HG03571 (cell line): ENCODE measurements around the gene EXOC1.
A peak's percentile ranks its signal among the peaks of the same experiment; 100 is the strongest.
"Not testable (repeated sequence)": the region's sequence is repeated elsewhere in the genome, so short reads cannot be mapped to it uniquely, and the experiment has no call there.

Experiments used
- ATAC-seq: cut with Tn5 transposase; IDR thresholded peaks from one replicate; pipeline ENCODE4 v1.9.1; 2021; ENCODE audit not compliant: unreplicated experiment

EXOC1 gene

DNA sequence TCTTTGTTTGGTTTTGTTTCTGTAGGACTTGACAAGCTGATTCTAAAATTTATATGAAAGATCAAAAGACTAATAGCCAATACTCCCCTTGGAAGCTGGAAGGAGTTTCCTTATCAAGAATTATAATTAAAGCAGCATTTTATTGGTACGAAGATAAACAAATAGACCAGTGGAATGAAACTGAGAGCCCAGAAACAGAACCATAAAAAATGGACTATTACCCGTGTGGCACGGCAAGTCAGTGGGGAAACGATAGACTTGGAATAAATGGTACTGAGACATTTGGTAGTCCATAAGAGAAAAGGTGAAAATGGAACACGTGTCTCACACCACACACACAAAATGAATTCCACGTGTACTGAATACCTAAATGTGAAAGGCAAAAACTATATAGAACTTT is 52.9 kb downstream of the EXOC1 start:
- ATAC-seq, result no peak

DNA sequence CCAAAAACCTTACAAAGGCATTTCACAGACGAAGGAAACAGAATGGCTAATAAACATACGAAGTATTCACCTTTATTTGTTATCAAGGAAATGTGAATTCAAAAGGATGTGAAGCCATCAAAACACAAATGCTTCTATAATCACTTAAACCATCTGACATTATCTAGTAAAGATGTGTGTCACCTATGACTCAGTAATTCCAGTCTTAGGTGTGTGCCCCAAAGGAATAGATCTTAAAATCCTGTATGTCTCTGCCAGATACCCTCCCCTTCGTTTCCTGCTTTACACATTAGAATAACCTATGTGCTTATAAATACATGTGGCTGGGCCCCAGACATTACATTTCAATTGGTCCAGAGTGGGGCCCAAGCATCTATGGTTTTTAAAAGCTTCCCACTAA is 53.5 kb downstream of the EXOC1 start:
- no peak for ATAC-seq

DNA sequence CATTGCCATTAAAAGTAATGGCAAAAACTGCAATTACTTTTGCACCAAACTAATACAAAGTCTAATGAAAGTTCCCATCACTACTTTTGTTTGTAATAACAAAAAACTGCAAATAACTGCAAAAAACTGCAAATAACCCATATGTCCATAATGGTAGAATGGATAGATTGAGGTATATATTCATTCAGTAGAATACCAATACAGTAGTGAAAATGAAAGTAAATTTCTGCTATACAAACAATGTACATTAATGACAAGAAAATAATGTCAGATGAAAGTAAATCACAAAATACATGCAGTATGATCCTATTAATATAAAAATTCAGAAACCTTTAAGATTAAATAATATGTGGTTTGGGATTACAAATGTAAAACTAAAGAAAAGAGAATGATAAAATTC is 54.0 kb downstream of the EXOC1 start:
- no peak for ATAC-seq

DNA sequence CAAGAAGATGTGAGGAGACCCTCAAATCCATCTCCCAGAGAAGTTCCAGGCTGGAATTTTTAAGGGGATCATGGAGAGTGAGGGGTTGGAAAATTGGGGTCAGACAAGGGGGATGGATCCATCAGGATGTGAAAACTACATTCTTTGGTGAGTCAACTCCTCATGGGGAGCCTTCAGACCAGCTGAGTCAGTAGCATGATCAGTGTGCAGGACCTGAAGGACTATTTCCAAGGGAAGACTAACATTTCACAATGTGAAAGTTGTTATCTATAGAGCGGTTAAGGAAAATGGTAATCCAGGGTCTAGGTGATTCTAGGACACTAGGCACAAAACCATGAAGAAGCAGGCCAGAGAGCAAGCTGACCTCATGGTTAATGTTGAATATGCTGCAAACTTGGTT is 56.7 kb downstream of the EXOC1 start:
- ATAC-seq, result no peak

DNA sequence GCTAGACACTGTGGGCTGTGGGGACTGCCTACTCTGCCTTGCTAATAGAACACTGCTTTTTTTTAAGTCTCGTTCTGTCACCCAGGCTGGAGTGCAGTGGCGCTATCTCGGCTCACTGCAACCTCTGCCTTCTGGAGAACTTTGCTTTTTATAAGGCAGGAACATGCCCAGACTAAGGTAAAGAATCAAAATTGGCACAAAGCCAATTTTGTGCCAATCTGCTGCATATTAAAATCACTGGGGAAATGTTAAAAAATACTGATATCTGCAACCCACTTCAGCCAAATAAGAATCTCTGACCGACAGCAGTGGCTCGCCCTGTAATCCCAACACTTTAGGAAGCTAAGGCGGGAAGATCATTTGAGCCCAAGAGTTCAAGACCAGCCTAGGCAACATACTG is 58.8 kb downstream of the EXOC1 start:
- no peak for ATAC-seq

DNA sequence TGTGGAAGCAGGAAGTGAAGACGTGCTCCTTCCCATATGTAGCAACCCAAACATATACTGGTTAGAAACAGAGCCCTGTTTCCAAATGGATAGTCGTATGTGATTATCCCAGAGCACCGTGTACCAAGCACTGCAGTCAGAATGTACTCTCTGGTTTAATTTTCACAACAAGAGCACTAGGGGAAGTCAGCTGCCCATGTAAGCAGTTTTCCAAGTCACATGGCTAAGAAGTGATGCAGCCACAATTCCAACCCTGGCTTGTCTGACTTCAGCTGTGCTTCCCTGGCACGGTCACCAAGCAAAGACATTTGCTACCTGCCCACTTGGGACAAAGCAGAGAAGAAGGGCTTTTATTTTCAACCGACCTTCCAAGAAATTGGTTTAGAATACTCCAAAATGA is 67.1 kb downstream of the EXOC1 start:
- no peak for ATAC-seq

DNA sequence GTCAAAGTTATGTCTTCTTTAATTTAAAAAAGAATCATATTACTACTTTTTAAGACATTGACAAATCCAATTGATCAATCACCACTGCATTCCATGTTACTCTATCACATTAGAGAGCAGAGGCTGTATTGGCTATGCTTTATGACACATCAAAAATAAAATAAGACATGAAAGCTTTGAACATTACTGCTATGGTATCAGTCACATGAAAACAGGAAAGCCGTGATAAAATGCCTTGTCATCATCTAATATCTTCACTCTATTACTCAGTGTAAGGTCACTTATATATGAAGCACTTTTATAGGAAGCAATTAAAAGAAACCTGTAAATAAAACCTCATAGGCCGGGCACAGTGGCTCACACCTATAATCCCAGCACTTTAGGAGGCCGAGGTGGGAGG is 67.6 kb downstream of the EXOC1 start:
- ATAC-seq, result no peak

DNA sequence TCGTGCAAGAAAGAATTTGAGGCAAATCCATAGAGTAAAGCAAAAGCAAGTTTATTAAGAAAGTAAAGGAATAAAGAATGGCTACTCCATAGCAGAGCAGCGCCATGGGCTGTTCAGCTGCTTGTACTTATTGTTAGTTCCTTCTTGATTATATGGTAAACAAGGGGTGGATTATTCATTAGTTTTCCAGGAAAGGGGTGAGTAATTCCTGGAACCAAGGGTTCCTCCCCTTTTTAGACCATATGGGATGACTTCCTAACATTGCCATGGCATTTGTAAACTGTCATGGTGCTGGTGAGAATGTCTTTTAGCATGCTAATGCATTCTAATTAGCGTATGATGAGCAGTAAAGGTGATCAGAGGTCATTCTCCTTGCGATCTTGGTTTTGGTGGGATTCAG is 71.8 kb downstream of the EXOC1 start:
- ATAC-seq, result no peak

DNA sequence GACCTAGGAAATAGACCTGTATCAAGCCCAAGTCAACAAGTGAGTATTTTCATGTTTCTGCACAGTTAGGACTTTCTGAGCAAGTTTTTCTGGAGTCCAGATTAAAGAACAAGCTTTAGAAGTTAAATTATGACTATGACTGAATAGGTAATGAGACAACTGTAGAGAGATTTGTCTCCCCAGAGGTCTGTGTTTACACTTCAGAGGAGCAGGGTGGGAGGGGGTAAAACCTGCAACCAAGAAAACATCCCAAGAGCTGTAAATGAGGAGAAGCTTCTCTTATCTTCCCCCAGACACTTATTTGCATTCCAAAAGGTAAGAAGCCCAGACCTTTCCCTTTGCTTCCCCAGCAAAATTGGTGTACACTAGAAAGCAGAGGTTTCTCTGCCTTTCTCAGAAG is 73.2 kb downstream of the EXOC1 start:
- no peak for ATAC-seq

DNA sequence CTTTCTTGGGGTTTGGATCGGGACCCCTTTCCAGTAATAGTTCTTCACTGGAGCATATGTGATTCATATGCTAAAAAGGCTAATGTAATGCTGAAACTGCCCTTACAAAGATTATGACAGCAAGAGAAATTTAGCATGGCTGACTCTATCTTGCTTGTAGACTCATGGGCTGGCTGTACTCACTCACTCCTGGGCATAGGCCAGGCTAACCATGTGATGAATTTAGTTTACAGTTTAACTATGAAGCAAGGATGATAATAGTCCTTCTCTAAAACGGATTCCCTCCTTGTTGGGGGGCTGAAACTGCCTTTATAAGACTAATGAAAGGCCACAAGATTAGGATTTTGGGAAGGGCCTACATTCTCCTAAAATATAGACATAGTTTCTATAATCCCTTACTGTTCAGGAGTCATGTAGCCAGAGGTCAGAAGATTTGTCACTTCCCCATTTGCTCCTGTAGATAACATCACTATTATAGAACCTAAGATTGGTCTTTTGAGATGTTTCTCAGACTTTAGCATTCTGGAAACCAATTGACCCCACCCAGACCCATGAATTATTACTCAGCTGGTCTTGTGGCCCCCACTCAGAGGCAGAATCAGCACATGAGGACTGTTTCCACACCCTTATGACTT is 74.5 kb downstream of the EXOC1 start:
- no peak for ATAC-seq

DNA sequence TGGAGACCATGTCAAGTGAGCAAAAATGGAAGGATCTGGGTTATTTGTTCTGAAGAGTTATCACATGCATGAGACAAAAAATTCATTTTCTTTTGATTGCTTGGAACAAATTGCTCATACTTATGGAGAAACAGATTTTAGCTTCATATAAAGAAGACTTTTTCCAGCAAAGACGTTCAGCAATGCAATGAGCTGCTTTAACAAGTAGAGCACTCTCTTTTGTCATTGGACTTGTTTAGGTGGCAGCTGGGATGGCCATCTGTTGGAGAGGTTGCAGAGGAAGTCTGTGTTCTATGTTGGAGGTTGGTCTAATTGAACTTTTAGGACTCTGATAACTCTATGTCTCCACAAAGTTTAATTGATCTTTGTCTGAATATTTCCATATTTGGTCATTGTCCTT is 75.4 kb downstream of the EXOC1 start:
- ATAC-seq, result no peak

DNA sequence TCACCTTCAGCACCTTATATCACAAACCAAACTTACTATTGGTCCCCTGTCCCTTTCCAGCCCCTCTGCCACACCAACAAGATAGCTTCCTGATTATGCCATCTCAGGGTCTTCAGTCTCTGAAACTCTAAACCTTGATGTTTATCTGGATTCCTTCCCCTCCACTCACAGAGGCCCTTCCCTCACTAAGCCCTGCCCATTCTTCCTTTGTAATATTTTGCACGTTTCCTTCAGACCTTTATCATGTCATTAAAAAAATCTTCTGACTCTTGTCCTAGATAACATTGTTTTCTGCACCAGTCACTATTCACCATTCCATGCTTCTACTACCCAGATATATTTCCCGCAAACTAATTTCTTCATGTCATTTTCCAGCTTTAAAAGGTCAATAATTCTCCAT is 77.6 kb downstream of the EXOC1 start:
- ATAC-seq, result no peak

DNA sequence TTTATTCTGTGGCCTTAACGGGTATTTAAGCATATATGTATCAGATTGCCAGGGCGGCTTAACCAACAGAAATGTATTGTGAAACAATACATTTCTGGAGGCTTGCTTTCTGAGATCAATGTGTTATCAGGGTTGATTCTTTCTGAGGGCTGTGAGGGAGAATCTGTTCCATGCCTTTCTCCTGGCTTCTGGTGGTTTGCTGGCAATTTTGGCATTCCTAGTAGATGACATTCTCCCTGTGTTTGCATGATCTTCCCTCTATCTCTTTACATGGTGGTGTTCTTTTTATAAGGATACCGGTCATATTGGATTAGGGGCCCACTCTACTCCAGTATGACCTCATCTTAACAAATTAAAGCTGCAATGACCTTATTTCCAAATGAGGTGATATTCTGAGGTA is 78.4 kb downstream of the EXOC1 start:
- ATAC-seq, result no peak

DNA sequence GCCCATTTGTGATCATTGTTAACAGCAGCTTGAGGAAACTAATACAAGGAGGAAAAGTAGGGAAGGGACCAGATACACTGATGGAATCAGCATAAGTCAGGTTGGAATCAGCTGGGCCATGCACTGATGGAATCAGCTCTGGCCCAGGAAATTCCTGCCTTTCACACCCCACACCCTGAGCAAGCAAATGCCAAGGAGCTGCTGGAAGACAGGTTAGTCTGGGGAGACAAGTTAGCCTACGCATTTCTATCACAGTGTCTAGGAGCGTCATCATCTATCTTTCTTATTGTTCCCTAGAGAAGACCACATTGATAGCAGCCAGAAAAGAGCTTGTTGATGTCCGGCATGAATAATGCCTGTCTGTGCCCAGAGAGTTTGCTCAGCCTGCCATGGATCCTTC is 79.1 kb downstream of the EXOC1 start:
- no peak for ATAC-seq

DNA sequence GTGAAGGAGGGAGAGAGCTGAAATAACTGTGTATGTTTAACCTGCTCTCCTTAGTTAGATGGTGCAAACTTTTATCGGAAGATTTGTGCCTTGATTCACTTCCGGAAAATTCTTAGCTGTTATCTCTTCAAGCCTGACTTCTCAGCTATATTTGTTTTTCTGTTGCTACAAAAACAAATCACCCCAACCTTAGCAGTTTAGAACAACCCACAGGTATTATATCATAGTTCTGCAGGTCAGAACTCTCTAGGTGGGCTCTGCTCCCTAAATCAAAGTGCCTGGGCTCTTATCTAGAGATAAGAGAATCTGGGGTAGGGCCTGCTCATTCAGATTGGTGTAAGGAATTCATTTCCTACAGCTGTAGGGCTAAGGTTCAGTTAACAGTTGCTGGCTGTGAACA is 80.2 kb downstream of the EXOC1 start:
- ATAC-seq, result no peak

DNA sequence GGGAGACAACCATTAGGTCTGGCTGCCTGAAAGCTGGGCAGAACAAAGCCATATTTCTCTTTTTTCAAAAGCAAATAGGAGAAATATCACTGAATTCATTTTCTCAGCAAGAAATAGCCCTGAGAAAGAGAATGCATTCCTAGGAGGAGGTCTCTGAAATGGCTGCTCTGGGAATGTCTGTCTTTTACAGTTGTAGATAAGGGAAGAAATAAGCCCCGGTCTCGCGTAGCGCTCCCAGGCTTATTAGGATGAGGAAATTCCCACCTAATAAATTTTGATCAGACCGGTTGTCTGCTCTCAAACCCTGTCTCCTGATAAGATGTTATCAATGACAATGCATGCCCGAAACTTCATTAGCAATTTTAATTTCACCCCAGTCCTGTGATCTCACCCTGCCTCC is 82.5 kb downstream of the EXOC1 start:
- ATAC-seq, result not testable (repeated sequence)

DNA sequence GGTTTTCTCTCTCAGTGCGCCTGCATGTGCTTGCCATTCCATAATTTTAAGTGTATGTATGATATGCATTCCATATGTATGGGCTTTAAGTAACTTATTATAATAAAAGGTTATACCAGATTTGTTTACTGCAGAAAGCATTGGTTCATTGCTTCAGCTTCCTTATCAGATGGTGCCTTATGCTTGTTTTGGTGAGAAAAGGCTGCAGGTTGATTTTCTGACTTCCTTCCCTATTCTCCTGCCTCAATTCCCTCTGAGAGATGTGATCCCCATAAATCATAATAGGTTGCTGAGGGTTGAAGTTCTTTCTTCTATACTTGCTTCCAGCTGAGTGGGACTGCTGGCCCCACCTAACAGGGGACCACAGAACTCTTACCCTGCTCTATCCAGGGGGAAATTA is 85.0 kb downstream of the EXOC1 start:
- ATAC-seq, result no peak

DNA sequence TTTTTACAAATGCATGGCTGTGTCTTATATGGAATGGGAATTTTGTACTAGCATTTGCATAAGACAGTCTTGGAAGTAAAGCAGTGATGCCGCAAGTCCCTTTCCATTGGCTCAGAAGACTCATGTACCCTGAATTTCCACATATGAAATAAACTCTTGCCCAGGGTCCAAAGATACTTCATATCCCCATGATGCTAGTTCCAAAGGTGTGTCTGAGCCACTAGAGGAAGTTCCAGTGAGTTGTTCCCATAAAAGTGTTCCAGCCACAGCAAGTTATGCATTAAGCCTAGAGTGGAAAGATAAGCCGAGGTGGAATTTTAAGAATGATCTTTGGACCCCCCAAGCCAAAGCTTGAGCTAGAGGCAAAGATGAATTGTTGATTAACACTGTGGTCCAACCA is 86.0 kb downstream of the EXOC1 start:
- ATAC-seq, result no peak

DNA sequence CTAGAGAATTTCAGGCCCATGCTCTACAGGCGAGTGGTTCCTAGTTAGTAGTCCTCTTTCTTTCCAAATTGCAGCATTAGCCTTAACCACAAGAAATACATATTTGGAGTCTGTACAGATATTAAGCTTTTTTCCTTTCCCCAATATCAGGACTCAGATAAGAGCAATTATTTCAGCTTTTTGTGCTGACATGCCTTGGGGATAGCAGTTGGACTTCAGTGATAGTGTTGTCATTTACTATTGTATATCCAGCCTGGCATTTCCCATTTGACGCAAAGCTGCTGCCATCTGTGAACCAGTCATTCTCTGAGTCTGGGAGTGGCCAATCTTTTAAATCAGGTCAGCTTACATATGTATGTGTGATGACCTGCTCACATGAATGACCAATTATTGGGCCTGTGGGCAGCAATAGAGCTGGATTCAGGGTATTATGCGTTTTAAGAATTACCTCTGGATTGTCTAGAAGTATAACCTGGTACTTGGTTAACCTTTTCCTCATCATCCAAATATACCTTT is 88.5 kb downstream of the EXOC1 start:
- ATAC-seq, result no peak

DNA sequence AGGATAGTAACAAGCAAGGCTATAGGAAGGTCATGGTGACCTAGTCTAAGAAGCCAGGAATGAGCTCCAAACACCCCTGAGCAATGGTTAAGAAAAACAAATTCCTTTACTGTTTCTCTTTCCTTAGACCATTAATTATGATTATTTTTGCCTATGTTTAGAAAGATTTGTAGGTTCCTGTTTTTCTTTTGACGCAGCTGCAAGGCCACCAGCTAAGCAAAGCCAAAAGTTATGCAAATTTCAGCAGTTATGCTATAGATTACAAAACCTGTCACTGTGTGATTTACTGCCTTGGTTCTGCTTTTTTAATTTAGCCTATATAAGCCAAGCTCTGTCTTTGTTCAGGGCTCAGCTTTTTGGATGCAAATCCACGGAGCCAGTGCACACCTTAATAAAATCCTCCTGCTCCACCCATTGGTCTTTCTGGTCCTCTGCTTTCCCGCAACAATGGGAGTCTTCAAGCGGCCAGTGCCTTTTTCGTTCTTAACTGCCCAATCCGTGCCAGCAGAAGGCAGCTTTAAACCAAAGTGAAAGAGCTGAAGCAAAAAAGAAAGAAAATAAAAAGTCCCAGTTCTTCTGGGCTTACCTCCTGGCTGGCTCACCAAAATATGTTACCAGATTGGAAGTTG is 93.9 kb downstream of the EXOC1 start:
- peak; percentile 25 for ATAC-seq

DNA sequence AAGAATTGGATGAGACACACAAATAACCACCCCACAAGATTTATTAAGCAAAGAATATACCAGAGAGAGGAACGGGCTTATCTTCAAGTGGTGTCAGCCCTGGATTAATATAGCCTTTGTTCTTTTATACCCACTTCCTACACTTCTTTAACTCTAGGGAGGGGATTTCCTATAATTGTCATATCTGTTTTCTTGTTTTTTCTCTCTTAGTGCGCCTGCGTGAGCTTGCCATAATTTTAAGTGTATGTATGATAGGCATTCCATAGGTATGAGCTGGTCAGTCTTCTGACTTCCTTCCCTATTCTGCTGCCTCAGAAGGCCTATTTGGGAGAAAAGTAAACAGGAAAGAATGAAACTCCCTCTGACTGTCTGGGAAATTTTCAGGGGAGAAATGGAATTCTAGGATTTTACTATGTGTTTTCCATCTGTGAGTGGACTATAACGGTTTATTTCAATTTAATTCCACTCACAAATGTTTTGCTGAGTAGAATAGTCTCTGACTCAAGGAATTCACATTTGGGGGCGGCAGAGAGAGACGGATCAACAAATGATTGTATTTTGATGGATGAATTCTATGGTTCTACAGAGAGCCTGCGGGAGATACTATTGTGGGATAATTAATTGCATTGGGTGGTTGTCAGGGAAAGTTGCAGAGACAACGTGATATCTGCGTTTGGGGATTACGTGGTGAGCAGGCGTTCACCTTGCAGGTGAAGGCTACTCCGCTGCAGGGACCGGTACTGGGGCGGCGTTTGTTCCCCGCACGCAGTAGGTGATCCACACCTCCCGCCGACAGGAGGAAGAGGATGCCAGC is 94.7 kb downstream of the EXOC1 start:
- ATAC-seq, result peak; percentile 16
